HG03558 (cell line): ENCODE measurements around the gene MCC.

ENCODE experiments used
- ATAC-seq: cut with Tn5 transposase; IDR thresholded peaks from one replicate; pipeline ENCODE4 v1.9.1; 2021; ENCODE audit warnings: moderate number of reproducible peaks; ENCODE audit not compliant: unreplicated experiment; ENCODE audit errors: extremely low read depth

Gene MCC

GRCh38 chr5:113487781-113488644 is at the start of gene MCC:
Gene MCC (minus strand): TSS chr5:113488453.
- no peak for ATAC-seq

- no peak for ATAC-seq
Measured at GRCh38 chr5:113531481-113532159, 43.4 kb upstream of the MCC start.

GRCh38 chr5:113527746-113528145 is 39.5 kb upstream of the MCC start:
- no peak for ATAC-seq

- no peak for ATAC-seq
Measured at GRCh38 chr5:113526421-113526820, 38.2 kb upstream of the MCC start.

GRCh38 chr5:113524927-113525326 is 36.7 kb upstream of the MCC start:
- ATAC-seq: peak; percentile 39

- no peak for ATAC-seq
Measured at GRCh38 chr5:113523168-113523567, 34.9 kb upstream of the MCC start.

GRCh38 chr5:113520899-113521298 is 32.6 kb upstream of the MCC start:
- no peak for ATAC-seq

- ATAC-seq: peak; percentile 58
Measured at GRCh38 chr5:113520429-113520828, 32.2 kb upstream of the MCC start.

GRCh38 chr5:113519412-113519811 is 31.2 kb upstream of the MCC start:
- no peak for ATAC-seq

- no peak for ATAC-seq
Measured at GRCh38 chr5:113518884-113519283, 30.6 kb upstream of the MCC start.

GRCh38 chr5:113514289-113514635 is 26.0 kb upstream of the MCC start:
- ATAC-seq: no peak

GRCh38 chr5:113513384-113514288 is 25.4 kb upstream of the MCC start, which contains the start of gene YTHDC2:
Gene YTHDC2 (plus strand): TSS chr5:113513694. CDS start chr5:113513896, 202 bp downstream.
- ATAC-seq: peak; percentile 98

- no peak for ATAC-seq
Measured at GRCh38 chr5:113512341-113512740, 24.1 kb upstream of the MCC start.

- no peak for ATAC-seq
Measured at GRCh38 chr5:113510836-113511451, 22.7 kb upstream of the MCC start.

- ATAC-seq: no peak
Measured at GRCh38 chr5:113508756-113509155, 20.5 kb upstream of the MCC start.

GRCh38 chr5:113507601-113508000 is 19.3 kb upstream of the MCC start:
- ATAC-seq: no peak

GRCh38 chr5:113505181-113505580 is 16.9 kb upstream of the MCC start:
- ATAC-seq: no peak

- no peak for ATAC-seq
Measured at GRCh38 chr5:113503146-113503545, 14.9 kb upstream of the MCC start.

- ATAC-seq: no peak
Measured at GRCh38 chr5:113502073-113502472, 13.8 kb upstream of the MCC start.

- no peak for ATAC-seq
Measured at GRCh38 chr5:113495422-113495841, 7.2 kb upstream of the MCC start.
